ENCODE data around the gene SEMA5A.

- TF ChIP-seq, protein P1, sequence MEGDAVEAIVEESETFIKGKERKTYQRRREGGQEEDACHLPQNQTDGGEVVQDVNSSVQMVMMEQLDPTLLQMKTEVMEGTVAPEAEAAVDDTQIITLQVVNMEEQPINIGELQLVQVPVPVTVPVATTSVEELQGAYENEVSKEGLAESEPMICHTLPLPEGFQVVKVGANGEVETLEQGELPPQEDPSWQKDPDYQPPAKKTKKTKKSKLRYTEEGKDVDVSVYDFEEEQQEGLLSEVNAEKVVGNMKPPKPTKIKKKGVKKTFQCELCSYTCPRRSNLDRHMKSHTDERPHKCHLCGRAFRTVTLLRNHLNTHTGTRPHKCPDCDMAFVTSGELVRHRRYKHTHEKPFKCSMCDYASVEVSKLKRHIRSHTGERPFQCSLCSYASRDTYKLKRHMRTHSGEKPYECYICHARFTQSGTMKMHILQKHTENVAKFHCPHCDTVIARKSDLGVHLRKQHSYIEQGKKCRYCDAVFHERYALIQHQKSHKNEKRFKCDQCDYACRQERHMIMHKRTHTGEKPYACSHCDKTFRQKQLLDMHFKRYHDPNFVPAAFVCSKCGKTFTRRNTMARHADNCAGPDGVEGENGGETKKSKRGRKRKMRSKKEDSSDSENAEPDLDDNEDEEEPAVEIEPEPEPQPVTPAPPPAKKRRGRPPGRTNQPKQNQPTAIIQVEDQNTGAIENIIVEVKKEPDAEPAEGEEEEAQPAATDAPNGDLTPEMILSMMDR (IDR thresholded peaks at IDR 0.05; ENCODE audit: low read length) = no peak
- no peak for TF ChIP-seq EZH2 (optimal IDR thresholded peaks at IDR 0.05; ENCODE audit: low read depth, low read length)
These were observed 499.9 kb downstream of the SEMA5A start for GRCh38 chr5:9045946-9046345.

All from MM.1S (cell line).